Stomach (tissue), 4 donors: ENCODE results near the gene EVA1C.

ENCODE experiments used
- CTCF ChIP-seq, 7 experiments: fragments of 450-650 bp in 4 of 7; fragments of 200-600 bp in 3 of 7; sonication (generic) in 3 of 7; IDR thresholded peaks; one replicate each; pipeline ENCODE4 v1.5.1; 2016 to 2019; ENCODE audit warnings: antibody characterized with exemption in 7 of 7, control low read depth in 2 of 7, mild to moderate bottlenecking in 1 of 7
- EP300 ChIP-seq: sonication (generic); formaldehyde crosslinking; IDR thresholded peaks from one replicate; pipeline ENCODE4 v1.6.1; 2017; ENCODE audit warnings: antibody characterized with exemption
- POLR2A ChIP-seq, 4 donors: fragments of 450-650 bp; IDR thresholded peaks; one replicate each; pipeline ENCODE4 v1.6.1; 2016; ENCODE audit warnings: antibody characterized with exemption in 4 of 4, control low read depth in 2 of 4, mild to moderate bottlenecking in 1 of 4, moderate library complexity in 1 of 4
- POLR2AphosphoS5 ChIP-seq, 3 donors: sonication (generic); formaldehyde crosslinking; IDR thresholded peaks; one replicate each; pipeline ENCODE4 v1.6.1; 2016; ENCODE audit warnings: antibody characterized with exemption in 3 of 3

DNA sequence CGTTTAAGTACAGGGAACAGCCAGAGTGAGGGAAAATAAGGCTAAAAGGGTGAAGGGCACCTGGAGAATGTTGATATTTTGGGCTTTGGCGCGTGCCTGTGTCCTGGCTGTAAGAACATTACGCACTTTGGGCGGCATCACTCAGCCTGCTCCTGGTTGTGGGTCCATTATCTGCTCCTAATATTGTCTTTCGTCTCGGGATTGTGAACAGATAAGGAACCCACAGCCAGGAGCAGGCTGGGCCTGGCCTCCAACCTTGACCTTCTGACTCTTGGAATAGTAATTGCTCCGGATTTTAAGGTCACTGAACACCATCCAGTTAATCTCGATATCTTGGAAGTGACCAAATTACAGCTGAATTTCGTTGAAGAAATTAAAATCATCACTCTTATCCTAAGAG is 111.0 kb downstream of the EVA1C start:
- no peak for TF ChIP-seq CTCF (IDR thresholded peaks at IDR 0.05)
- TF ChIP-seq POLR2A (IDR thresholded peaks at IDR 0.05) = no peak
- no peak for TF ChIP-seq POLR2AphosphoS5 (IDR thresholded peaks at IDR 0.05)
- no peak for TF ChIP-seq EP300
